Measurements from ENCODE around the gene ZBTB21. TPM values are rescaled to one million over a fixed set of nuclear protein-coding genes. Genes with fewer than 3 reads are reported as not detected.
A peak's percentile ranks its signal among the peaks of the same experiment; 100 is the strongest.

The ZBTB21 gene
- total and polyA plus RNA-seq, 12 donors = 1.3 to 15.2 (median 6.1) TPM

- intact Hi-C loops (cut with DNase I) = no loop called here
- no peak for TF ChIP-seq CTCF (IDR thresholded peaks at IDR 0.05)
- Histone ChIP-seq H3K27ac (peak overlapping the region in 1 of 10 donors; percentile 30), H3K27me3 (peaks cover 0 to 11% (median 0%) of the 10 kb centered on the region in 7 donors), H3K9me3 (no peaks in the 10 kb centered on the region), H3K4me3 (no peak overlapping the region), H3K4me1 (peaks cover 0 to 22% (median 4%) of the 10 kb centered on the region in 9 donors), H3K36me3 (no peaks in the 10 kb centered on the region)
- ATAC-seq (peak in 1 of 8 donors; percentile 45), DNase-seq (no peak)
- WGBS, 2 donors = 28 to 46% methylated on average over 9 of the region's 9 CpGs
Observed at GRCh38 chr21:42051788-42052187, 41.6 kb upstream of the ZBTB21 start.

- 87 to 89% methylated on average over 16 of the region's 16 CpGs for WGBS, 2 donors
Observed at GRCh38 chr21:42049578-42050430, 39.6 kb upstream of the ZBTB21 start.

GRCh38 chr21:42048870-42049577, 38.9 kb upstream of the ZBTB21 start:
- no peak for DNase-seq
- no peak for TF ChIP-seq CTCF (IDR thresholded peaks at IDR 0.05)
- intact Hi-C loops (cut with DNase I) = loop anchor here in 1 of 10 donors (10.0 kb wide), 1 partner anchor 46 kb away; no protein-coding TSS in a partner anchor
- no peak overlapping the region for H3K27ac ChIP-seq
- no peak overlapping the region for H3K4me3 ChIP-seq
- H3K4me1 ChIP-seq = peaks cover 0 to 16% (median 4%) of the 10 kb centered on the region in 9 donors
- WGBS, 2 donors = 96 to 98% methylated on average over 10 of the region's 10 CpGs
- peaks cover 0 to 1% (median 0%) of the 10 kb centered on the region in 7 donors for H3K27me3 ChIP-seq
- H3K9me3 ChIP-seq = no peaks in the 10 kb centered on the region
- ATAC-seq = no peak
- no peaks in the 10 kb centered on the region for H3K36me3 ChIP-seq

More at GRCh38 chr21:42049578-42050430, 39.6 kb upstream of the ZBTB21 start:
- Histone ChIP-seq H3K36me3 (no peaks in the 10 kb centered on the region), H3K4me3 (no peak overlapping the region), H3K9me3 (no peaks in the 10 kb centered on the region), H3K27ac (no peak overlapping the region), H3K27me3 (peaks cover 0 to 6% (median 0%) of the 10 kb centered on the region in 7 donors), H3K4me1 (peaks cover 0 to 16% (median 4%) of the 10 kb centered on the region in 9 donors)
- intact Hi-C loops (cut with DNase I) = loop anchor here in 1 of 10 donors (10.0 kb wide), 1 partner anchor 45 kb away; no protein-coding TSS in a partner anchor
- ATAC-seq = peak in 1 of 8 donors; percentile 24
- TF ChIP-seq CTCF (IDR thresholded peaks at IDR 0.05) = no peak
- DNase-seq = no peak

Data from heart right ventricle (tissue), 16 donors.